ACC112 (cell line): ENCODE measurements around the gene RASGRP1.

Source experiments
- H2AFZ ChIP-seq: fragments of 200-600 bp; sonication (generic); one replicate; pipeline ENCODE4 v1.6.0; 2017; ENCODE audit warnings: antibody characterized with exemption, low read length; ENCODE audit not compliant: unreplicated experiment
- H3K27ac ChIP-seq: fragments of 200-600 bp; sonication (generic); 2 replicates; pipeline ENCODE4 v1.5.1; 2014; ENCODE audit warnings: low read depth, mild to moderate bottlenecking, antibody characterized with exemption, low read length, moderate library complexity
- H3K27me3 ChIP-seq: fragments of 200-600 bp; sonication (generic); 2 replicates; pipeline ENCODE4 v1.6.1; 2014; ENCODE audit warnings: mild to moderate bottlenecking, antibody characterized with exemption, low read length, moderate library complexity, mixed read lengths; ENCODE audit not compliant: insufficient read depth
- H3K36me3 ChIP-seq: fragments of 200-600 bp; sonication (generic); 2 replicates; pipeline ENCODE4 v1.6.1; 2016; ENCODE audit warnings: mild to moderate bottlenecking, antibody characterized with exemption, low read length, moderate library complexity, mixed read lengths; ENCODE audit not compliant: insufficient read depth
- H3K4me1 ChIP-seq: fragments of 200-600 bp; sonication (generic); one replicate; pipeline ENCODE4 v1.6.1; 2016; ENCODE audit warnings: low read length, mixed read lengths; ENCODE audit not compliant: insufficient read depth, unreplicated experiment, control insufficient read depth
- H3K4me3 ChIP-seq: fragments of 200-600 bp; sonication (generic); 2 replicates; pipeline ENCODE4 v1.5.1; 2014; ENCODE audit warnings: mild to moderate bottlenecking, low read depth, low read length
- H3K79me2 ChIP-seq: fragments of 200-600 bp; sonication (generic); one replicate; pipeline ENCODE4 v1.6.0; 2016; ENCODE audit warnings: low read length; ENCODE audit not compliant: control insufficient read depth, unreplicated experiment, insufficient read depth

The RASGRP1 gene

GRCh38 chr15:38481113-38481512, 83.5 kb downstream of the RASGRP1 start:
- Histone ChIP-seq H3K79me2 (no peaks in the 10 kb centered on the region), H3K36me3 (0 out of 2 replicates have a peak, but pooled peaks cover 2% of the 10 kb centered on the region), H3K27ac (no peak overlapping the region), H2AFZ (no peak overlapping the region), H3K4me3 (no peak overlapping the region), H3K27me3 (no peaks in the 10 kb centered on the region), H3K4me1 (peaks cover 10% of the 10 kb centered on the region)

GRCh38 chr15:38479756-38480155, 84.9 kb downstream of the RASGRP1 start:
- Histone ChIP-seq H3K27ac (0 out of 2 replicates have a peak overlapping the region, but pooled peaks have one; percentile 18), H3K27me3 (no peaks in the 10 kb centered on the region), H3K36me3 (peaks cover 8% of the 10 kb centered on the region; the same call in 1 of the 2 replicates), H3K4me3 (no peak overlapping the region), H2AFZ (no peak overlapping the region), H3K79me2 (no peaks in the 10 kb centered on the region), H3K4me1 (peaks cover 10% of the 10 kb centered on the region)

- H3K79me2 ChIP-seq, result no peaks in the 10 kb centered on the region
- peaks cover 10% of the 10 kb centered on the region for H3K4me1 ChIP-seq
- H3K27me3 ChIP-seq, result no peaks in the 10 kb centered on the region
- peaks cover 13% of the 10 kb centered on the region; the same call in 1 of the 2 replicates for H3K36me3 ChIP-seq
- no peak overlapping the region for H3K27ac ChIP-seq
- H2AFZ ChIP-seq, result no peak overlapping the region
- H3K4me3 ChIP-seq, result no peak overlapping the region
Observed at GRCh38 chr15:38479266-38479665, 85.3 kb downstream of the RASGRP1 start.

- Histone ChIP-seq H3K36me3 (peaks cover 13% of the 10 kb centered on the region; the same call in 1 of the 2 replicates), H3K27ac (no peak overlapping the region), H3K27me3 (no peaks in the 10 kb centered on the region)
Observed at GRCh38 chr15:38477637-38478036, 87.0 kb downstream of the RASGRP1 start.

GRCh38 chr15:38476120-38476519, 88.5 kb downstream of the RASGRP1 start:
- no peak overlapping the region for H3K27ac ChIP-seq

More at GRCh38 chr15:38477637-38478036, 87.0 kb downstream of the RASGRP1 start:
- Histone ChIP-seq H3K4me1 (peaks cover 10% of the 10 kb centered on the region), H2AFZ (no peak overlapping the region), H3K79me2 (no peaks in the 10 kb centered on the region), H3K4me3 (no peak overlapping the region)

GRCh38 chr15:38475361-38475760, 89.3 kb downstream of the RASGRP1 start:
- no peaks in the 10 kb centered on the region for H3K27me3 ChIP-seq
- H3K27ac ChIP-seq, result no peak overlapping the region
- H2AFZ ChIP-seq, result no peak overlapping the region
- H3K4me3 ChIP-seq, result no peak overlapping the region
- no peaks in the 10 kb centered on the region for H3K79me2 ChIP-seq
- peaks cover 14% of the 10 kb centered on the region for H3K4me1 ChIP-seq
- H3K36me3 ChIP-seq, result peaks cover 13% of the 10 kb centered on the region; the same call in 1 of the 2 replicates

More at GRCh38 chr15:38476120-38476519, 88.5 kb downstream of the RASGRP1 start:
- H2AFZ ChIP-seq, result no peak overlapping the region
- peaks cover 13% of the 10 kb centered on the region; the same call in 1 of the 2 replicates for H3K36me3 ChIP-seq
- no peaks in the 10 kb centered on the region for H3K27me3 ChIP-seq
- H3K79me2 ChIP-seq, result no peaks in the 10 kb centered on the region
- H3K4me1 ChIP-seq, result peaks cover 10% of the 10 kb centered on the region
- H3K4me3 ChIP-seq, result no peak overlapping the region

- Histone ChIP-seq H3K4me3 (no peak overlapping the region), H3K27me3 (no peaks in the 10 kb centered on the region), H3K27ac (no peak overlapping the region), H3K4me1 (peaks cover 8% of the 10 kb centered on the region), H3K36me3 (peaks cover 13% of the 10 kb centered on the region; the same call in 1 of the 2 replicates), H3K79me2 (no peaks in the 10 kb centered on the region), H2AFZ (no peak overlapping the region)
Observed at GRCh38 chr15:38474155-38474757, 90.4 kb downstream of the RASGRP1 start.

- peaks cover 8% of the 10 kb centered on the region for H3K4me1 ChIP-seq
- H2AFZ ChIP-seq, result no peak overlapping the region
- H3K36me3 ChIP-seq, result peaks cover 13% of the 10 kb centered on the region; the same call in 1 of the 2 replicates
- H3K27ac ChIP-seq, result no peak overlapping the region
- H3K27me3 ChIP-seq, result no peaks in the 10 kb centered on the region
- no peak overlapping the region for H3K4me3 ChIP-seq
- peaks cover 4% of the 10 kb centered on the region for H3K79me2 ChIP-seq
Observed at GRCh38 chr15:38471974-38472373, 92.6 kb downstream of the RASGRP1 start.

- Histone ChIP-seq H3K79me2 (peaks cover 6% of the 10 kb centered on the region), H3K4me3 (no peak overlapping the region), H3K4me1 (peaks cover 8% of the 10 kb centered on the region), H3K27ac (no peak overlapping the region), H2AFZ (no peak overlapping the region), H3K36me3 (peaks cover 9% of the 10 kb centered on the region; the same call in 1 of the 2 replicates), H3K27me3 (no peaks in the 10 kb centered on the region)
Observed at GRCh38 chr15:38470816-38471215, 93.8 kb downstream of the RASGRP1 start.

- Histone ChIP-seq H3K4me1 (peaks cover 12% of the 10 kb centered on the region), H3K27me3 (no peaks in the 10 kb centered on the region), H3K79me2 (peaks cover 41% of the 10 kb centered on the region), H3K36me3 (no peaks in the 10 kb centered on the region), H3K27ac (no peak overlapping the region), H2AFZ (no peak overlapping the region), H3K4me3 (no peak overlapping the region)
Observed at GRCh38 chr15:38464675-38465074, 99.9 kb downstream of the RASGRP1 start.

- H3K36me3 ChIP-seq, result no peaks in the 10 kb centered on the region
- no peak overlapping the region for H2AFZ ChIP-seq
- no peak overlapping the region for H3K4me3 ChIP-seq
- peaks cover 48% of the 10 kb centered on the region for H3K79me2 ChIP-seq
- no peak overlapping the region for H3K27ac ChIP-seq
- H3K27me3 ChIP-seq, result no peaks in the 10 kb centered on the region
- H3K4me1 ChIP-seq, result peaks cover 12% of the 10 kb centered on the region
Observed at GRCh38 chr15:38463893-38464292, 100.7 kb downstream of the RASGRP1 start.
